Muscle of arm (tissue), 12 donors: ENCODE data around the gene ZNF865. TPM values are rescaled to one million over a fixed set of nuclear protein-coding genes. Genes with fewer than 3 reads are reported as not detected.
A peak's percentile ranks its signal among the peaks of the same experiment; 100 is the strongest.

Experiments
- DNase-seq: peaks from one replicate; pipeline ENCODE4 v3.0.0-alpha.2; 2013
- polyA plus RNA-seq, 12 donors: library from polyadenylated mRNA; unstranded; fragments of 120-200 nt; gene quantifications; one replicate each; pipeline ENCODE4 v1.2.1, GENCODE V29; 2013; ENCODE audit not compliant: insufficient read length in 12 of 12

Gene ZNF865
- polyA plus RNA-seq, 12 donors = 4.5 to 11.0 (median 5.5) TPM; not detected in 1

DNA sequence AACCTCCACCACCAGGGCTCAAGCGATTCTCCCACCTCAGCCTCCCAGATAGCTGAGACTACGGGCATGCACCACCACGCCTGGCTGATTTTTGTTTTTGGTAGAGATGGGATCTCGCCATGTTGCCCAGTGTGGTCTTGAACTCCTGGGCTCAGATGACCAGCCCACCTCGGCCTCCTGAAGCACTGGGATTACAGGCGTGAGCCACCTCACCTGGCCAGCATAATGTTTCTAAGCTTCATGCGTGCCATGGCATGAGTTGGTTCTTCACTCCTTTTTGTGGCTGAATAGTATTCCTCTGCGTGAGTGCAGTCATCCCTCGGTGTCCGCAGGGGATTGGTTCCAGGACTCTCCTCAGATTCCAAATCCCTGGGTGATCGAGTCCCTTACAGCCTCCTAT lies 20.6 kb upstream of the ZNF865 start:
- no peak for DNase-seq

DNA sequence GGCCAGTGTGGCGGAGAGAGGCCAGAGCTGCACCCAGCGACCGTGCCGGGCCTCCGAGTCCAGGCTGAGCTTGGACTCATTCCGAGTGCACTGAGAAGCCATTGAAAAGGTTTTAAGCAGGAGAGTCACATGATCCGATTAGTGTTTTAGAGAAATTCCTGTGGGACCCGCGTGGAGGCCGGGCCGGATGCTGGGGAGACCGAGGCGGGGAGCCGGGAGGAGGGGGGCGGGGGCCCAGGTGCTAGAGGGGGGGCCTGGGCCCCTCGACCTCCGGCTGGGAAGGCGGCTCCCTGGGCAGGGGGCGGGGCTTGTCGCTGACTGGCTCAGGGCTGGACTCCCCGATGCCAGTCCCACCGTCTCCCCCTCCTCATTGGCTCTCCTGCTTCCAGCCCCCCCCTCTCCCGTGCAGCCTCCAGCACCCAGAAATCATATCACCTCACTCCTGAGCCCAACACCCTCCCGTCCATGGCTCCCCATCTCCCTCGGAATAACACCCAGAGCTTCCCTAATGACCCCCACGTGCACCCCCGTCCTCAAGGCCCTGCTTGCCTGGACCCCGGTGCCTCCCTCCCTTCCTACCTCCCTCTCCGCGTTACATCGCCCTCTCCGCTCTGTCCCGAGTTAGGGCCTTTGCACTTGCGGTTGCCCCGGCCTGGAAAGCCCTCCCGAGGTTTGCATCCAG lies 19.6 kb upstream of the ZNF865 start:
- DNase-seq = peak; percentile 84

DNA sequence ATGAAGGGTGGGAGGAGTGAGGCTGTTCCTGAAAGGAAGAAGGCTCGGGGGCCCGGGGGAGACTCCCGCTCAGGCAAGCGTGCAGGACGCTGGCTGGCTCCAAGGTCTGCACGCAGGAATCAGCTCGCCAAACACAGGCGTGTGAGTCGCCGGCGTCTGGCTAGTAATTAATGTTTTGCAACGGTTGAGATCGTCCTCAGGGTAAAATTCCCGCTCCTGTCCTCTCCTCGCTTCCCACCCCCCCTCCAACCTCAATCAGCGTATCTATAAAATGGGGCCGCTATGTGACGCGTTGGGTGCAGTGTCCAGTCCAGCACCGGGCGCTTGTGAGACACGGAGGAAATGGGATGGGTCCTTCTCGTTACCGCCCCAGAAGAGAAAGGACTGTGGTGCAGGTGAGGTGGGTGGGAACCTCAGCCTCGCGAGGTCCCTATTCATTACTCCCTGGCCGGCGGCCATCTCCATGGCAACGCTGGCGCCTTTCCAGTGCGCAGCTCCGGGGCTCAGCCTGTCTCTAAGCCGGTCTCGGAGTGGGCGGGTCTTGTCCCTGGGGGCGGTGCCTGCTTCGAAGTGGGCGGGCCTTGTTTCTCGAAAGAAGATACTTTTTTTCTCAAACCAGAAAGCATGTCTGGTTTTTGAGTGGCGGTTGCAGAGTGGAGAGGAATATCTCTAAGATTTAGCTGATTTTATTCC lies 18.3 kb upstream of the ZNF865 start:
- DNase-seq = peak; percentile 92

DNA sequence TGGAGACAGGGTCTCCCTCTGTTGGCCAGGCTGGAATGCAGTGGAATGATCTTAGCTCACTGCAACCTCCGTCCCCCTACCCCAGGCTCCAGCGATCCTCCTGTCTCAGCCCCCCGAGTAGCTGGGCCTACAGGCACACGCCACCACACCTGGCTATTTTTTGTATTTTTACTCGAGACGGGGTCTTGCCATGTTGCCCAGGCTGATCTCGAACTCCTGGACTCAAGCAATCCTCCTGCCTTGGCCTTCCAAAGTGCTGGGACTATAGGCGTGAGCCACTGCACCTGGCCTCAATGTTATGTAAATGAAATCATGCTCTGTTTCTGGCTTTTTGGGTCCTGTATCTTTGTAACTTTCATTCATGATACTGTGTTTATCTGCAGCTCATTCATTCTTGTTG lies 16.7 kb upstream of the ZNF865 start:
- DNase-seq = no peak

DNA sequence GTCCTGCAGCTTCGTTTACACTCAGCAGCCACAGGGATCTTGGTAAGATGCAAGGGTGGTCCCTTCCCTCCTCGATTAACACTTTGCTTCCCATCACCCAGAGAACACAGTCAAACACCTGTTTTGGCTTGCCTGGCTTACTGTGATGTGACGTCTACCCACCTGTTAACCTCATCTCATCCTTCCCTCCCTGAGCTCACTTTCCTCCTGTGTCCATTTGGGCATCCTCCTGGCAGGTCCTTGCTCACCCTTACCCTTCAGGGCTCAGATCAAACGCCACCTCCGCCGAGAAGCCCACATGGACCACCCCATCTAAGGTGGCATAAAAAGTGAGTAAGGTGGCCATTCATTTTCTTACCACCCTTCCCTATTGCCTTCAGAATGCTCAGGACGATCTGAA lies 15.3 kb upstream of the ZNF865 start:
- DNase-seq = no peak

DNA sequence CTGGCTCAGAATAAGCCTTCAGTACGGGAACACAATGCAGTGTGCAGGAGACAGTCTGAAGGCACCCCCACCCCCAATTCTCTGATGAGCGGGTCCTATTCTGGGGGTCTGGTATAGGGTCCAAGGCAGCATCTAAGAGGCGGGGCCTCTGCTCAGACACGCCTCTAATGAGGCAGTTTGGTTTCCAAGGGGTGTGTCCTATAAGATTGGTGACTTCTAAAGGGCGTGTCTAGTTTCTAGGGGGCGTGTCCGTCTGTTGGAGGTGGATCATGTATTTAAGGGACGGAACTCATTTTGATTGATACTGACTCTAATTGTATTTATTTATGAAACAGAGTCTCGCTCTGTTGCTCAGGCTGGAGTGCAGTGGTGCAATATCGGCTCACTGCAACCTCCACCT lies 14.8 kb upstream of the ZNF865 start:
- DNase-seq = no peak

DNA sequence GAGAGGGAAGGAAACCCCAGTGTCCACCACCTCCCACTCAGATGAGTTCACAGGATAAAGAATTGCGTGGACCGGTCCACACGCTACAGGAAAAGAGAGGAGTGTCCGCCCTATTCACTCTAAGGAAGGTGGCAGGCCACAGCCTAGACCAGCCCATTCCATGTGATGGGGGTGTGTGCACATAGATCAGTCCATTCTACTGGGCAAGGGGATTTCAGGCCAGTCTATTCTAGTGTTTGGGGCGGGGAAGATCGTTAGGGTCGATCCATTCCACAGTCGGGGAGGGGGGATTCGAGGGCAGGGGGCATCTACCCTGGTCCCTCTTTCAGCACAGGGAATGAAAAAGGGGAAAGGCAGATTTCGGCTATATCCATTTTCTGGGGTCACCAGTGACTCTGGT lies 13.9 kb upstream of the ZNF865 start:
- DNase-seq = no peak

DNA sequence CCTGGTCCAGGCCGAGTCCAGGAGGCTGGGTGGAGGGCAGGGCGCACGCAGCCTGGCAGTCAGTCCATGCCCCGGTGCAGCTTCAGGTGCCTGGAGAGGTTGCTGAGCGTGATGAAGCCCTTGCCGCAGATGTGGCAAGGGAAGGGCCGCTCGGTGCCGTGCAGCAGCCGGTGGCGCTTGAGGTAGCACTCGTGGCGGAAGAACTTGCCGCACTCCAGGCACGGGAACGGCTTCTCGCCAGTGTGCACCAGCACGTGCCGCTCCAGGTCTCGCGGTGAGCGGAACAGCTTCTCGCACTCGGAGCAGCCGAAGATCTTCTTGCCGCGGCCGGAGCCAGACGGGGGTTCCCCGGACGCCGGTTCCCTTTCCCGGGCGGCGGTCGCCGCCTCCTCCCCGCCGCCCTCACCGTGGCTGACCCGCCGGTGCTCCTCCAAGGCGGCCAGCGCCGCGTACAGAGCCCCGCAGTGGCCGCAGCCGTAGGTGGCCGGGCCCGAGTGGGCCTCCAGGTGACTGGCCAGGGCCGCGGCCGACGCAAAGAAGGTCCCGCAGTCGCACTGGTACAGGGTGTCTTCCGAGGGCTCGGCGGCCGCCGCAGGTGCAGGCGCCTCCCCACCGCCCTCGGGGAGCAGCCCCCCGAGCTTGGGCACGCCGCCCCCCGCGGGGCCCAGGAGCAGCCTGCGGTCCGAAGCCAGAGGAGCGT lies 12.9 kb upstream of the ZNF865 start:
- DNase-seq = no peak

DNA sequence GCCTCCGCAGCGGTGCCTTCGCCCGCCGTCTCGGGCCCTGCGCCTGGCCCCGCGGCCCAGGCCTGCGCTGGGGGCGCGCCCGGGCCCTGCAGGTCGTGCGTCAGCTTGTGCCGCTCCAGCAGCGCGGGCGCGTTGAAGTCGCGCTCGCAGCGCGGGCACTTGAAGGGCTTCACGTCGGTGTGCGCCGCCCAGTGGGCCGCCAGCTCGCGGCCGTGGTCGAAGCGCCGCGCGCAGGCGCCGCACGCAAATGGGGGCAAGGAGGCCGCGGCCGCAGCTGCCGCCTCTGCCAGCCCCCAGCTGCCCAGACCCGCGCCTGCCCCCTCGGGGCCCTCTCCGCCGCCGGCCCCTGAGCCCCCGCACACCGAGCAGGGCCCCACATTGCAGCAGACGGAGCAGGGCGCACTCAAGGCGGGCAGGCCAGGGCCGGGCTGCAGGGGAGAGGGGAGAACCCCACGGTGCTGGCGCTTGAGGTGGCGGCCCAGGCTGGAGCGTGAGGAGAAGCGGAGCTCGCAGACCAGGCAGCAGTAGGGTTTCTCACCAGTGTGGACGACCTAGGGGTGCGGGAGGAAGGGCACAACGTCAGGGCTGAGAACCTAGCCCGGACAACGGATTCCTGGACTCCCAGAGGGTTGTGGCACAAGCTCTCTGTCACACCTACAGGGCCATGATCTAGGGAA lies 12.2 kb upstream of the ZNF865 start:
- DNase-seq = no peak

DNA sequence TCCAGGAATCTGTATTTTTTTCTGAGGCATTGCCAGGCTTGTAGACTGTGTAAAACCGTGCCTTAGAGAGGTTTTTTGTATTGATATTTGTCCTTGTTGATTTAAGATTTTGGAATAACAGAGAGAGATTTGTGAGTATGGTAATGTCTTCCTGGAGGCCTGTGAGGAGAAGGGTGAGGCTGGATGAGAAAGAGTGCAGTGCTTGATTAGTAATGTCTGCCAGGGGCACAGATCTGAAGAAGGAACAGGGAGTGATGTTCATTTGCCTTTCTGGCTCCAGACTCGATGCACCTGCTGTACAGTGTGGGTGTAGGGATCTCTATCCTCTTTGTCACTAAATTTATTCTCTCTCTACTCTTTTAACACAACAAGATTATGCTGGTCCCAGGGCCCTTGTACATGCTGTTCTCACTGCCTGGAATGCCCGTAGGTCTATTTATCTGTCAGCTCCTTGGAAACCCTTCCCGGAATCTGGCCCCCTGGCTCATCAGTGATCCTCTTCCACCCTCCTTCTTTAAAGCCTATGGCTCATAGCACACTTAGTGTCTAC lies 10.4 kb upstream of the ZNF865 start:
- no peak for DNase-seq

DNA sequence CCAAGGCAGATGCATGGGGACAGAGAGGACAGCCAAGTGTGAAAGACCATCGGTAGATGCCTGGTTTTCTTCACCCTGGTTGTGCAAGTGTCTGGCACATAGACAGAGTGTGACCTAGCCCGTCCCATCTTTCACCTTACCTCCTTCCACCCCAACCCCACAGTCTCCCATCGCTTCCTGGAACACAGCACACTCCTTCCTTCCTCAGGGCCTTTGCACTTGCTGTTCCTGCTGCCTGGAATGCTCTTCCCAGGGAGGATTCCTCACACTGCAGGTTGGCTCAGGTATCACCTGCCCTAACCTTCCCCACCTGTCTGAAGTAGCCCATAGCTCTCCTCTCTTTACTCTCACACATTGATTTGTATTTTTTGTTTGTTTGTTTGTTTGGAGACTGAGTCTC lies 9.1 kb upstream of the ZNF865 start:
- no peak for DNase-seq

DNA sequence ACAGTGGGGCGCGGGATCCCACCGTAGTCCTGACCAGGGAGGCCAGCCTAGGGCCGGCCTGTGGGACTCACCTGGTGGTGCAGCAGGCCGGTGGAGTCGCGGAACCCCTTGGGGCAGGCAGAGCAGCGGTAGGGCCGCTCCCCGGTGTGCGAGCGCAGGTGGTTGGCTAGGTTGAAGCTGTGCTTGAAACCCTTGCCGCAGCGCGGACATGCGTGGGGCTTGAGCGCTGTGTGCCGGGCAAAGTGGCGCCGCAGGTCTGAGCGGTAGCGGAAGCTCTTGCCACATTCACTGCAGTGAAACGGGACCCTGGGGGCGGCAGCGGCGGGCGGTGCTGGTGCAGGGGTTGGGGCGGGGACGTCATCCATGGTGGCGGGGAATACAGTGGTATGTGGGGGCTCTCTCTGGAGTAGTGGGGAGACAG lies 7.9 kb upstream of the ZNF865 start:
- DNase-seq = no peak

DNA sequence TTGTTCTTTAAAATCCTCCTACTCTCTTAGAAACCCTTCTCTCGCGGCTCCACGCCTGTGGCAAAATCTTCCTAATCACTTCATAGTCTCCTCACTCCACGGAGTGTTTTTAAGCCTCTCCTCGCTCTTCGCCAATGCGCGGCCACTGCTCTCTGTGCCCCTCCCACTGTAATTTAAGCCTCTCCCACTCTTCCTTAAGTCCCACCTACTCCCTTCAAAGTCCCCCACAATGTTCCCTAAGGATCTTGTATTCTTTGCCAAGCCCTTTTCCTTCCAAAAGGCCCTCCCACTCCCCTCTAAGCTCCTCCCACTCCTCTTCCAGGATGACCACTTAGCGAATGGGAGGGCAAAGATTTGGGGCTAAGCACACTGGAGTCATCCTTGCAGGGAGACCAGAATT lies 7.4 kb upstream of the ZNF865 start:
- no peak for DNase-seq

DNA sequence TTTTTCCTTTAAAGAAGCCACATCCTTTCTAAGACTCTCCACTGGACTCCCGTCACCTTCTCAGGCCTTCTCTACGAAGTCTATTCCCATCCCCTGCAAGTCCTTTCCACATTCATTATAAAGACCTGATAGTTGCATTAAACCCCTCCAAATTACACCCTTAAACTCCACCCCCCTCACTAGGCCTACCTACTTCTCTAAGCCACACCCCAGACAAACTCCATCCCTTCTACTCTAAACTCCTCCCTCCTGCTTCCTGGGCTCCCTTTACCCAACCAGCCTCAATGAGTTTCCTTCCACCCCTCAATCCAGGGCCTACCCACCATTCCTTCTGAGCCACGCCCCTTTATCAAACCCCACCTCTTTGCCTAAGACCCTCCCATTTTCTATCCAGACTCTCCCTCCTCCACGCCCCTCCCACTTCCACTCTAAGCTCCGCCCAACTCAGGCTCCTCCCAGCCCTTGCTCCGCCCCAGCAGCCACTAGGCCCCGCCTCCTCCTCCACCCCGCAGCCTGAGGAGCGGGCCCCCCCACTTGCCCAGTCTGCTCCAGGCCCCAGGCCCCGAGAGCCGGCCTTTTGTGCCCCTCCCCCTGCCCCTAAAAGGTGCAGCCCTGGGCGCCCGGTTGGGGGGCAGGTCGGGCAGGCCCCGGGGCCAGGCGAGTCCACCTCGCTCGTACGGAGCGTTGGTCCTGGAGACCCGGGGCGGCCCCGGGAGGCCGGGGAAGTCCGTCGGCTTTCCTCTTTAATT lies 6.6 kb upstream of the ZNF865 start:
- DNase-seq = peak; percentile 93

DNA sequence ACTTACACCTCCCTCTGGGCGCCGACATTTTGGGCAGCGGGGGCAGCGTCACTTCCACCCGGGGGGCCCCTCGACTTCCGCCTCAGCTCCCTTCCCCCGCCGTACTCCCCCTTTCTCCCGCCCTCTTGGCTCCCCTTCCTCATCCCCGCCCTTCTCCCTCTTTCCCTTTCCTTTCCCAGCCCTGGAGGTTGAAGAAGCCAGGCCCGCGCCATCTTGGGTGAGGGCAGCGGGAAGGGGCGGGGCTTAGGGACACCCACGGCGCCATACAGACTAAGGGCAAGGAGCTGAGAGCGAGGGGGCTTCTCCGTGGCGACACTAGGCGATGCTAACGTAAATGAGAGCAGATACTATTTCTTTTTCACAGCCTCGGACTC lies 6.0 kb upstream of the ZNF865 start, which contains the start of gene FIZ1:
Gene FIZ1 (minus strand): TSS at position 50 of the 374 bp plus-strand sequence. CDS start 1,652 bp downstream, outside the sequence.
- DNase-seq = peak; percentile 100

DNA sequence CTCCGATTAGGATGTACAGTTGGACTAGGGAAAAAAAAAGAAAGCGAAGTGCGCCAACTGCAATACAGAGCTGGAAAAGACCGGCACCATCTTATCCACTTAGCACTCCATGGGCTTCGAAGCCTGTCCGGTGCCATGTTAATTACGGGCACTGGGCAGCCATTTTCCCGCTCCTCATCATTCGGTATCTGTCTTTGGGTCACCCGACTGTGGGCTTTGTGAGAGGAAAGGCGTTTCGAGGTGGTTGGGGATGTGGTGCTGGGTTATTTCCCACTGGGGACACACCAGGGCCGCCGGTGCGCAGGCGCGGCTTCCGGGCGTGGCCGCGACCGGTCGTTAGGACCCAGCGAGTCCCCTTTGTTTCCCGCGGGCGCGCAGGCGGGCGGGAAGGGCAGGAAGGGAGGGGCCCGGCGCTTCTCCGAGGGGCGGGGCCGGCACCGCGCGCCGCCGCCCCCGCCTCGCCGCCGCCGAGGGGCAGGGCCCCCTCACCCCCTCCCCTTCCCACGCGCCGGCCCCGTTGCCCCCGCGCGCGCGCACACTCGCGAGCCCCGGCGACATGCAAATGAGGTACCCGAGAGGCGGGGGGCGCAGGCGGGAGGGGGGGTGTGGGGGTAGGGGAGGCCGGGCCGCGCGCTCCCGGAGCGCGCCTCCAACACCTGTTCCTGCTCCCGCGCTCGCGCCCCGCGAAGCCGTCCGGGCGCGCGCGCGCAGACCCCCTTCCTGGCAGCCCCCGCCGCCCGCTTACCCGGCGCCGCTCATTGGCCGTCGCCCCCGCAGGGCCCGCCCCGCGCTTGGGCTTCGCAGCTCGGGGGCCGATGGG lies 5.4 kb upstream of the ZNF865 start, which contains the start of gene ZNF524:
Gene ZNF524 (plus strand): TSS at position 447 of the 820 bp plus-strand sequence. CDS start 1,825 bp downstream, outside the sequence.
- DNase-seq = peak; percentile 96

DNA sequence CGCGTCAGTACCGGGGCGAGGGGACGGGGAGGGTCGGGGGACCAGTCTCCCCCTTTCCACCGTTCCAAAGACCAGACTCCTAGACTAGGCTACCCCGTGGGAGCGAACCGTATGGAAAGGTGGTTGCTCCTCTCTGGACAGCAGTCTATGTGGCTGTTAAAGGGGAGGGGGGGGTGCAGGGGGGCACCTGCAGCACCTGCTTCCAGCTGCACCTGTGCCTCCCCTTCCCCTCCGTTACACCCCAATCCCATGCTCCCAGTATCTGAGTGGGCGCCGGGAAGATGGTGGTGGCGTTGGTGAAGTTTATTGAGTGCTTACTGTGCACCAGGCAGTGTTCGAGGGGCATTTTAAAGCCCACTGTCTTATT lies 4.8 kb upstream of the ZNF865 start:
- DNase-seq = no peak

DNA sequence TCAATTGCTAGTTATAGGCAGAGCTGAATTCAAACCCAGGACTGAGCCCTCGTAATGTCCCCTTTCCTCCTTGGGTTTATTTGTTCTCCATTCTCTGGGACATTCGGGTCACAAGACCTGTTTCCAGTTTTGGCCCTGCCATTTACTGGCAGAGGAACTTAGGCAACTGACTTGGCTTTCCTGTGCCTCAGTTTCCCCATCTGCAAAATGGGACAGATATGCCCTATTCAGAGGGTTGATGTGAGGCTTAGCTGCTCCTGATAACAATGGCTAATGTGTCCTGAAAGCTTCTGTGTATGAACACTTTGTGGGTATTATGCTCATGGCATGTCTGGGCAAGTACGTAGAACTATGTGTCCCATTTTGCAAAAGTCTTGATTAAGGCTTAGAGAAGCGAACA lies 4.4 kb upstream of the ZNF865 start:
- DNase-seq = no peak

DNA sequence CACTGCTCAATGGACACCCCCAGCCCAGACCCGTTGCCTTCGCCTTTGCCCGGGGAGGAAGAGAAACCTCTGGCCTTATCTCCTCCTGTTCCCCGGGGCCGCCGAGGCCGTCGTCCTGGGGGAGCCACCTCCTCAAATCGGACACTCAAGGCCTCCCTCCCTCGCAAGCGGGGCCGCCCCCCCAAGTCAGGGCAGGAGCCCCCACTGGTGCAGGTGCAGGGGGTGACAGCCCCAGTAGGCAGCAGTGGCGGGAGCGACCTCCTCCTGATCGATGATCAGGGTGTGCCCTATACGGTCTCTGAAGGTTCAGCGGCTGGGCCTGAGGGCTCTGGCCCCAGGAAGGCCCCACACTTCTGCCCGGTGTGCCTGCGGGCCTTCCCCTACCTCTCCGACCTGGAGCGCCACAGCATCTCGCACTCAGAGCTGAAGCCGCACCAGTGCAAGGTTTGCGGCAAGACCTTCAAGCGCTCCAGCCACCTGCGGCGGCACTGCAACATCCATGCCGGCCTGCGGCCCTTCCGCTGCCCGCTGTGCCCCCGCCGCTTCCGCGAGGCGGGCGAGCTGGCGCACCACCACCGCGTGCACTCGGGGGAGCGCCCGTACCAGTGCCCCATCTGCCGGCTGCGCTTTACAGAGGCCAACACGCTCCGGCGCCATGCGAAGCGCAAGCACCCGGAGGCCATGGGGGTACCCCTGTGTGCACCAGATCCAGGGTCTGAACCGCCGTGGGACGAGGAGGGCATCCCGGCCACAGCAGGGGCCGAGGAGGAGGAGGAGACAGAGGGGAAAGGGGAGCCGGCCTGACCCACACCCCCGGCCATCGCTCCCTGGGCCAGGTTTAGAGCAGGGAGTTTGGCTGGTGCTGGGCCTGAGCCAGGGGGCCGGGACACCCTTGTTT lies 3.1 kb upstream of the ZNF865 start:
- no peak for DNase-seq
